GM19239 (cell line): ENCODE results near the gene PHYHD1.
"Not testable (repeated sequence)": the region's sequence is repeated elsewhere in the genome, so short reads cannot be mapped to it uniquely, and the experiment has no call there.

Experiments used
- DNase-seq: peaks from one replicate; pipeline ENCODE4 v3.0.0; 2011; ENCODE audit warnings: low spot score; ENCODE audit not compliant: insufficient read length
- FAIRE-seq: peaks from 2 replicates; lab custom pipeline; 2011; peaks lifted over from hg19 to GRCh38; lab: Jason Lieb, UNC

The PHYHD1 gene

DNA sequence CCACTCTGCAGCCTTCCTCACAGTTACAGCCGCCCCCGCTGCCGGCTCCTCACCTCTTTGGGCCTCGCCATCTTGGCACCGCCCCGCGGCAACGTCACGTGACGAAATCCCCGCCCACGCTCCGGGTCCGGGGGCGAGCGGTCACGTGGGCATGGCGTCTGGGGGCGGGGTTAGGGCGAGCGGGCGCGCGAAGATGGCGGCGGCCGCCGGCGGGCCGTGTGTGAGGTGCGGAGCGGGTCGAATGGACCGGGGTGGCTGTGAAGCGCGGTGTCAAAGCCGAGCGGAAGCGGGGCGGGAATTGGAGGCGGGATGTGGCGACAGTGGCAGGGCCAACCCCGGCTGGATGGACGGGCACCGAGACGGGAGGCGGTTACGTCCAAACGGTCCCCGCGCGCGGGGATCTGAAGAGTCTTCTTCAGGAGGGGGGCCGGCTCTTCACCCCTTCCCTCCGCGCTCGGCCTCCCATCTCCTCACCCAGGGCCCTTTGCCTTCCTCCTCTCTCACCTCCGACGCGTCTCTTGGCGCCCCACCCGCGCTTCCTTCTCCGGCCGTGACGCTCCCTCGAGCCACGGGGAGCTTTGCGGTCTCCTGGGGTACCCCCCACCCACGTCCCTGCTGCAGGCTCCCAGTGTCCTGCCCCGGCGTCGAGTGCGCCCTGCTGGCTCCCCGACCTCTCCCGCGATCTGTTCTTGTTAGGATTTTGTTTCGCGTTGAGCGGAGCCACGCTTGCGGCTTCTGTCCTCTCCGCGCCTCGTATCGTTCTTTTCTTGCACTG, 26.9 kb downstream of the PHYHD1 start, which contains the start of the genes DOLK and NUP188:
Gene DOLK (minus strand): TSS at position 77 of the 775 bp plus-strand sequence. CDS start 300 bp downstream, outside the sequence.
Gene NUP188 (plus strand): TSS at position 173 of the 775 bp plus-strand sequence. CDS start 21 bp downstream, at position 194.
- peak; percentile 96 for DNase-seq
- FAIRE-seq: peak; percentile 80

DNA sequence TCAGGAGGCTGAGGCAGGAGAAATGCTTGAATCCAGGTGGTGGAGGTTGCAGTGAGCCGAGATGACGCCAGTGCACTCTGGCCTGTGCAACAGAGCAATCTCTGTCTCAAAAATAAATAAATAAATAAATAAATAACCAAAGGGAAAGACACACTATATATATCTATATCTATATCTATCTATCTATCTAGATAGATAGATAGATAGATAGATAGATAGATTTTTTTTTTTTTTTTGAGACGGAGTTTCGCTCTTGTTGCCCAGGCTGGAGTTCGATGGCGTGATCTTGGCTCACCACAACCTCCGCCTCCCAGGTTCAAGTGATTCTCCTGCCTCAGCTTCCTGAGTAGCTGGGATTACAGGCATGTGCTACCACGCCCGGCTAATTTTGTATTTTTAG, 40.6 kb downstream of the PHYHD1 start:
- FAIRE-seq, DNase-seq: not testable (repeated sequence)

DNA sequence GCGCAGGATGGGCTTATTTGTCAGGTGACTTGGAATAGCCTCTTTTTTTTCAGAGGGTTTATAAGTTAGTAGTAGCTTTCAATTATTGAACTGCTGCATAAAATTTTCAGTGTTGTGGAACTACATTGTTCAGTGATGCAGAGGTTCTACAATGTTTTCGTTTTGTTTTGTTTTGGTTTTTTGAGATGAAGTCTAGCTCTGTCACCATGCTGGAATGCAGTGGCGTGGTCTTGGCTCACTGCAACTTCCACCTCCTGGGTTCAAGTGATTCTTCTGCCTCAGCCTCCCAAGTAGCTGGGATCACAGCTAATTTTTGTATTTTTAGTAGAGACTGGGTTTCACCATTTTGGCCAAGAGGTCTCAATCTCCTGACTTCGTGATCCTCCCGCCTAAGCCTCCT, 48.7 kb downstream of the PHYHD1 start:
- no peak for DNase-seq
- no peak for FAIRE-seq

GRCh38 chr9:128972956-128973355, 52.2 kb downstream of the PHYHD1 start:
- FAIRE-seq (no peak), DNase-seq (no peak)

DNA sequence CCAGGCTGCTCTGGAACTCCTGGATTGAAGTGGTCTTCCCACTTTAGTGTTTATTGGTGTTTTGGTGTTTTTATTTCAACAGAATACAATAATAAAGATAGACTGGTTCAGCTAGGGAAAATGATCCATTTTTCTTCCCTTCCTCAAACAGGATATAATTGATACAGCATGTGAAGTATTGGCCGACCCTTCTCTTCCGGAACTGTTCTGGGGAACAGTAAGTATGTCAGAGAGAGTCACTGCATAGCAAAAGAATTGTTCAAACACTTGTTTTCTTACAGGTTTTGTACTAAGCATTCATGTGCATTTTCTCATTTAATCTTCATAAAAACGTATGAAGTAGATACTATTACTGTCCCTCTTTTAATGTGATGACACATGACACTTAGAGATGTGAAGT, 58.3 kb downstream of the PHYHD1 start:
- FAIRE-seq (no peak), DNase-seq (no peak)

DNA sequence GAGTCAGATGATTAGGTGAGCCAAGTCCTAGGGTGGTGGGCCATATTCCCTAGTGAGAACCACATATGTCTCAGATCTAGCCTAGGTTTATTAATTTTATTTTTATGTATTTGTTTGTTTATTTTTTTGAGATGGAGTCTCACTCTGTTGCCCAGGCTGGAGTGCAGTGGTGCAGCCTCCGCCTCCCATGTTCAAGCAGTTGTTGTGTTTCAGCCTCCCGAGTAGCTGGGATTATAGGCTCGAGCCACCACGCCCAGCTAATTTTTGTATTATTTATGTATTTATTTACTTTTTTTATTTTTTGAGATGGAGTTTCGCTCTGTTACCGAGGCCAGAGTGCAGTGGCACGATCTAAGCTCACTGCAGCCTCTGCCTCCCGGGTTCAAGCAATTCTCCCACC, 62.8 kb downstream of the PHYHD1 start:
- DNase-seq (no peak), FAIRE-seq (no peak)

GRCh38 chr9:128986671-128987070, 65.9 kb downstream of the PHYHD1 start:
- DNase-seq (no peak), FAIRE-seq (no peak)

GRCh38 chr9:128987805-128988204, 67.0 kb downstream of the PHYHD1 start:
- DNase-seq (no peak), FAIRE-seq (no peak)
